ENCODE data around the gene TP53I11.

DNA sequence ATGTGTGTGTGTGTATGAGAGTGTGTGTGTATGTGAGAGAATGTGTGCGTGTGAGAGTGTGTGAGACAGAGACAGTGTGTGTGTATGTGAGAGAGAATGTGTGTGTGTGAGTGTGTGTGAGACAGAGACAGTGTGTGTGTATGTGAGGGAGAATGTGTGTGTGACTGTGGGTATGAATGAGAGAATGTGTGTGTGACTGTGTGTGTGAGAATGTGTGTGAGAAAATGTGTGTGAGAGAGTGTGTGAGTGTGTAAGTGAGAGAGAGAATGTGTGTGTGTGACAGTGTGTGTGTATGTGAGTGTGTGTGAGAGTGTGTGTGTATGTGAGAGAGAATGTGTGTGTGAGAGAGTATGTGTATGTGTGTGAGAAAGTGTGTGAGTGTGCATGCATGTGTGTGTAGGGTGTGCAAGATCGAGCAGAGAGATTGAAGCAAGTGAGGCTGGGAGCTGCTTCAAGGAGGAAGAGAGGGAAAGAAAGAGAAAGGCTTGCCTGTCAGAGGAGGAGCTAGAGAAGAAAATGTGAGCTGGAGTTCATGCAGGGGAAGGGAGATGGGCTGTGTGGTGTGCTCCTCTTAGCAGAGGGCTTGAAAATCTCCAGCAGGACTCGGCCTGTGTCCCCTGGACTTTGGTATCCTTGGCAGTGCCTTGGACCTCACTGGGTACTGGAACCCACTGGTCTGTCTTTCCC lies 27.7 kb upstream of the TP53I11 start:
- TF ChIP-seq, protein P1, sequence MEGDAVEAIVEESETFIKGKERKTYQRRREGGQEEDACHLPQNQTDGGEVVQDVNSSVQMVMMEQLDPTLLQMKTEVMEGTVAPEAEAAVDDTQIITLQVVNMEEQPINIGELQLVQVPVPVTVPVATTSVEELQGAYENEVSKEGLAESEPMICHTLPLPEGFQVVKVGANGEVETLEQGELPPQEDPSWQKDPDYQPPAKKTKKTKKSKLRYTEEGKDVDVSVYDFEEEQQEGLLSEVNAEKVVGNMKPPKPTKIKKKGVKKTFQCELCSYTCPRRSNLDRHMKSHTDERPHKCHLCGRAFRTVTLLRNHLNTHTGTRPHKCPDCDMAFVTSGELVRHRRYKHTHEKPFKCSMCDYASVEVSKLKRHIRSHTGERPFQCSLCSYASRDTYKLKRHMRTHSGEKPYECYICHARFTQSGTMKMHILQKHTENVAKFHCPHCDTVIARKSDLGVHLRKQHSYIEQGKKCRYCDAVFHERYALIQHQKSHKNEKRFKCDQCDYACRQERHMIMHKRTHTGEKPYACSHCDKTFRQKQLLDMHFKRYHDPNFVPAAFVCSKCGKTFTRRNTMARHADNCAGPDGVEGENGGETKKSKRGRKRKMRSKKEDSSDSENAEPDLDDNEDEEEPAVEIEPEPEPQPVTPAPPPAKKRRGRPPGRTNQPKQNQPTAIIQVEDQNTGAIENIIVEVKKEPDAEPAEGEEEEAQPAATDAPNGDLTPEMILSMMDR (IDR thresholded peaks at IDR 0.05): no peak
- TF ChIP-seq POLR2A (IDR thresholded peaks at IDR 0.05): no peak
